PFSK-1 (cell line): ENCODE results near the gene CFAP206.
A peak's percentile ranks its signal among the peaks of the same experiment; 100 is the strongest.

Experiments
- FOXP2 ChIP-seq: optimal IDR thresholded peaks from 2 replicates; pipeline ENCODE3; 2011; ENCODE audit warnings: borderline replicate concordance, control low read depth, inconsistent platforms; ENCODE audit not compliant: insufficient read depth; ENCODE audit errors: extremely low read length, extremely low read depth
- POLR2AphosphoS5 ChIP-seq: IDR thresholded peaks from 2 replicates; pipeline ENCODE4 v1.6.1; 2012; ENCODE audit warnings: low read depth, mild to moderate bottlenecking, control low read depth, low read length, moderate library complexity
- SIN3A ChIP-seq: IDR thresholded peaks from 2 replicates; pipeline ENCODE4 v1.6.1; 2012; ENCODE audit warnings: mild to moderate bottlenecking, low read length, moderate library complexity, borderline replicate concordance; ENCODE audit not compliant: insufficient read depth
- TAF1 ChIP-seq: IDR thresholded peaks from 2 replicates; pipeline ENCODE4 v1.6.1; 2012; ENCODE audit warnings: low read length, control low read depth, borderline replicate concordance; ENCODE audit not compliant: insufficient read depth
- TF ChIP-seq, protein P1 (sequence below), 2 experiments: IDR thresholded peaks; 2 replicates each; pipeline versions ENCODE4 v1.6.1 to v1.8.0; 2011 to 2012; ENCODE audit warnings: low read depth in 2 of 2, low read length in 2 of 2, control low read depth in 1 of 2, inconsistent platforms in 1 of 2, mild to moderate bottlenecking in 1 of 2, moderate library complexity in 1 of 2; ENCODE audit not compliant: insufficient read depth in 1 of 2

CFAP206 gene

GRCh38 chr6:87431263-87431662, 23.5 kb downstream of the CFAP206 start:
- TF ChIP-seq POLR2AphosphoS5 = no peak
- no peak for TF ChIP-seq TAF1
- no peak for TF ChIP-seq SIN3A
- TF ChIP-seq FOXP2 = no peak
- TF ChIP-seq, protein P1, sequence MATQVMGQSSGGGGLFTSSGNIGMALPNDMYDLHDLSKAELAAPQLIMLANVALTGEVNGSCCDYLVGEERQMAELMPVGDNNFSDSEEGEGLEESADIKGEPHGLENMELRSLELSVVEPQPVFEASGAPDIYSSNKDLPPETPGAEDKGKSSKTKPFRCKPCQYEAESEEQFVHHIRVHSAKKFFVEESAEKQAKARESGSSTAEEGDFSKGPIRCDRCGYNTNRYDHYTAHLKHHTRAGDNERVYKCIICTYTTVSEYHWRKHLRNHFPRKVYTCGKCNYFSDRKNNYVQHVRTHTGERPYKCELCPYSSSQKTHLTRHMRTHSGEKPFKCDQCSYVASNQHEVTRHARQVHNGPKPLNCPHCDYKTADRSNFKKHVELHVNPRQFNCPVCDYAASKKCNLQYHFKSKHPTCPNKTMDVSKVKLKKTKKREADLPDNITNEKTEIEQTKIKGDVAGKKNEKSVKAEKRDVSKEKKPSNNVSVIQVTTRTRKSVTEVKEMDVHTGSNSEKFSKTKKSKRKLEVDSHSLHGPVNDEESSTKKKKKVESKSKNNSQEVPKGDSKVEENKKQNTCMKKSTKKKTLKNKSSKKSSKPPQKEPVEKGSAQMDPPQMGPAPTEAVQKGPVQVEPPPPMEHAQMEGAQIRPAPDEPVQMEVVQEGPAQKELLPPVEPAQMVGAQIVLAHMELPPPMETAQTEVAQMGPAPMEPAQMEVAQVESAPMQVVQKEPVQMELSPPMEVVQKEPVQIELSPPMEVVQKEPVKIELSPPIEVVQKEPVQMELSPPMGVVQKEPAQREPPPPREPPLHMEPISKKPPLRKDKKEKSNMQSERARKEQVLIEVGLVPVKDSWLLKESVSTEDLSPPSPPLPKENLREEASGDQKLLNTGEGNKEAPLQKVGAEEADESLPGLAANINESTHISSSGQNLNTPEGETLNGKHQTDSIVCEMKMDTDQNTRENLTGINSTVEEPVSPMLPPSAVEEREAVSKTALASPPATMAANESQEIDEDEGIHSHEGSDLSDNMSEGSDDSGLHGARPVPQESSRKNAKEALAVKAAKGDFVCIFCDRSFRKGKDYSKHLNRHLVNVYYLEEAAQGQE (IDR thresholded peaks at IDR 0.05; ENCODE audit: insufficient read depth in 1 of 2, low read depth in 2 of 2, low read length in 2 of 2) = no peak

DNA sequence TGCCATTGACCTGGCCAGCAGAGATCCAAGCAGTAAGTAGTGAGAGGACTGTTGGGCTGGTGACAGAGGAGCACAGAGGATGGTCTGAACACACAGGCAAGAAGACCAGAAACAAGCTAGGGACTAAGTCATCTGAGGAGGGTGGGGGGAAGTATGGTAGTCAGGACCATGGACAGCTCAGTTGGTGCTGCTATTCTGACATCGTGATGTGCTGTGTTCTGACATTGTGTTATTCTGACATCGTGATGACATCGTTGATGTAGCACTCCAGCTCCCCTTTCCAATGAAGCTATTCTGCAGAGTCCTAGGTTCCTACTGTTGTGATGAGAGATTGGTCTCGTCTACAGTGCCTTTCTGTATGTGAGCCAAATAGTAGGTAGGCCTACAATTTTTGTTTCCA, 28.7 kb downstream of the CFAP206 start:
- TF ChIP-seq POLR2AphosphoS5 = no peak
- TF ChIP-seq, protein P1 (IDR thresholded peaks at IDR 0.05; ENCODE audit: insufficient read depth in 1 of 2, low read depth in 2 of 2, low read length in 2 of 2) = peak; percentile 99 to 100

DNA sequence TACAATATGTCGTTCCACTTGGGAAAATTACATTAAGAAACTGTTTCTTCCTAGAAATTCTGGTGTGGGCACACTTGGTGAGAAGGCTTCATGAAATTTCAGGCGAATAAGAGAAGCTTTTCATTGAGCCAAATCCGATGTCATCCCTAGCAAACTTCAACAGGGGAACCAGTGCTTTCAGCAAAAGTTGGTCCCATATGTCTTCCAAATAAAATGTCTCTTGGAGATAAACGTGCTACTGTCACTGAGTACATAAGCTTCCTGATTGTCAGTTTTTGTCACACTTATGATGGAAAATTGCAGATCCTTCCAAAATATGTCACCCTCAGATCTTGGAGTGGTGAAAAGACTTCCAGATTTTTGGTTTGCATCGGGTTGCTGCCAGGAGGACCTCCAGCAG, 33.9 kb downstream of the CFAP206 start:
- no peak for TF ChIP-seq SIN3A

GRCh38 chr6:87444362-87444761, 36.6 kb downstream of the CFAP206 start:
- no peak for TF ChIP-seq FOXP2
- TF ChIP-seq TAF1 = no peak
- no peak for TF ChIP-seq SIN3A
- TF ChIP-seq POLR2AphosphoS5 = no peak
- TF ChIP-seq, protein P1 (IDR thresholded peaks at IDR 0.05; ENCODE audit: insufficient read depth in 1 of 2, low read depth in 2 of 2, low read length in 2 of 2) = no peak

DNA sequence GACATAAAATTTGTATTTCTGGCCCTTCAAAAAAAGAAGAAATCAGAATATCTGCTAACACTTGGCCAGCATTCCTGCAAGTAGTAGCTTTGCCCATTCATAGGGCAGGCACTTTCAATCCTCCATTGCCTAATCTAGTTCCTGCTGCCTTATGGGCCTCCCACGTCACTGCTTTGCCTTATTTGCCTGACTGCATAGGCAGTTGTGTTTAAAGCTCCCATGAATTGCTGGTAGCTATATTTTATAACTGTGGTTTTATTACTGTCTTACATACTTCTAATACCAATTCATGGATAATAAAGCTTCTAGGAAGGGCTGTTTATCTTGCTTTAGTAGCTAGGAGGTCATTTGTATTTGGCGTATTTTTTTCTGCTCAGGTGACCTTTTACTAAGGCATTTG, 57.3 kb downstream of the CFAP206 start:
- TF ChIP-seq FOXP2 (no peak), POLR2AphosphoS5 (no peak), TAF1 (no peak), SIN3A (no peak)
- TF ChIP-seq, protein P1 (IDR thresholded peaks at IDR 0.05; ENCODE audit: insufficient read depth in 1 of 2, low read depth in 2 of 2, low read length in 2 of 2) = no peak
